NCI-H2196 (cell line): ENCODE results near the gene TBC1D12.
A peak's percentile ranks its signal among the peaks of the same experiment; 100 is the strongest.
"Not testable (repeated sequence)": the region's sequence is repeated elsewhere in the genome, so short reads cannot be mapped to it uniquely, and the experiment has no call there.

ENCODE experiments used
- DNase-seq: peaks from one replicate; lab custom pipeline; 2025; ENCODE audit not compliant: unreplicated experiment; lab: John Stamatoyannopoulos, UW

TBC1D12 gene

GRCh38 chr10:94402204-94402842 lies at the start of gene TBC1D12:
TSS of gene TBC1D12 (plus strand) at chr10:94402541. CDS start at chr10:94402614, 73 bp downstream.
- peak; percentile 82 for DNase-seq

GRCh38 chr10:94353336-94353735 lies 49.0 kb upstream of the TBC1D12 start:
- no peak for DNase-seq

GRCh38 chr10:94355841-94356240 lies 46.5 kb upstream of the TBC1D12 start:
- DNase-seq = no peak

- no peak for DNase-seq
Measured at GRCh38 chr10:94357193-94357592, 45.1 kb upstream of the TBC1D12 start.

GRCh38 chr10:94358480-94358879 lies 43.9 kb upstream of the TBC1D12 start:
- DNase-seq = no peak

GRCh38 chr10:94361171-94361794 lies 41.1 kb upstream of the TBC1D12 start:
- DNase-seq = no peak

- peak; percentile 89 for DNase-seq
Measured at GRCh38 chr10:94362360-94363250, 39.7 kb upstream of the TBC1D12 start, which contains the start of gene NOC3L. TSS of gene NOC3L (minus strand) at chr10:94362939. CDS start at chr10:94362838, 101 bp downstream.

GRCh38 chr10:94363251-94363565 lies 39.1 kb upstream of the TBC1D12 start:
- no peak for DNase-seq

- DNase-seq = no peak
Measured at GRCh38 chr10:94364482-94364881, 37.9 kb upstream of the TBC1D12 start.

GRCh38 chr10:94366382-94366781 lies 36.0 kb upstream of the TBC1D12 start:
- no peak for DNase-seq

GRCh38 chr10:94370501-94370900 lies 31.8 kb upstream of the TBC1D12 start:
- no peak for DNase-seq

- DNase-seq = no peak
Measured at GRCh38 chr10:94375374-94375773, 27.0 kb upstream of the TBC1D12 start.

GRCh38 chr10:94376865-94377264 lies 25.5 kb upstream of the TBC1D12 start:
- no peak for DNase-seq

- no peak for DNase-seq
Measured at GRCh38 chr10:94383530-94383929, 18.8 kb upstream of the TBC1D12 start.

GRCh38 chr10:94385733-94386132 lies 16.6 kb upstream of the TBC1D12 start:
- not testable (repeated sequence) for DNase-seq

GRCh38 chr10:94392117-94392516 lies 10.2 kb upstream of the TBC1D12 start:
- not testable (repeated sequence) for DNase-seq

- DNase-seq = no peak
Measured at GRCh38 chr10:94397549-94398370, 4.6 kb upstream of the TBC1D12 start.

GRCh38 chr10:94398762-94399161 lies 3.6 kb upstream of the TBC1D12 start:
- DNase-seq = no peak

GRCh38 chr10:94402843-94403379 lies 570 bp downstream of the TBC1D12 start:
- DNase-seq = no peak

- DNase-seq = no peak
Measured at GRCh38 chr10:94403380-94404213, 1.3 kb downstream of the TBC1D12 start.
